HCT116 (cell line): ENCODE results near the gene C17orf67. TPM values are rescaled to one million over a fixed set of nuclear protein-coding genes. Genes with fewer than 3 reads are reported as not detected.

Source experiments
- ATAC-seq: fragments of 200-7000 bp; cut with Tn5 transposase; 2 replicates; pipeline ENCODE4 v1.9.1; 2020; ENCODE audit warnings: mild to moderate bottlenecking, moderate library complexity
- BruUV-seq: library from RNA; stranded (reverse); fragments of 400-500 nt; replicated peaks from 2 replicates; lab custom pipeline; 2021; lab: Mats Ljungman, UMichigan
- CTCF ChIA-PET: fragments of 300-600 bp; sonication (Branson Sonifier 250); formaldehyde crosslinking; loops from one replicate; lab custom pipeline; 2021; ENCODE audit warnings: antibody characterized with exemption; lab: Charles Lee
- POLR2A ChIA-PET: fragments of 300-600, 350-600 bp; sonication (Branson Sonifier 250); formaldehyde crosslinking; loops from one replicate; lab custom pipeline; 2021; ENCODE audit warnings: antibody characterized with exemption; lab: Charles Lee
- RAD21 ChIA-PET, 2 experiments: fragments of 300-600 bp; sonication (Branson Sonifier 250); formaldehyde crosslinking; loops; one replicate each; lab custom pipeline; 2023; ENCODE audit warnings: low total read pairs in 2 of 2; ENCODE audit not compliant: uncharacterized antibody in 2 of 2, unreplicated experiment in 2 of 2, low non-redundant PET in 1 of 2; lab: Charles Lee
- DNase-seq: peaks from one replicate; pipeline ENCODE4 v3.0.0-alpha.2; 2010; ENCODE audit warnings: low read depth, low spot score
- H2AFZ ChIP-seq: fragments of 200-600 bp; shearing (Covaris generic), sonication (generic); 2 replicates; pipeline ENCODE4 v1.6.1; 2017; ENCODE audit warnings: low read depth, mixed run types, mixed read lengths, antibody characterized with exemption, low read length; ENCODE audit not compliant: poor library complexity, severe bottlenecking
- H3K27ac ChIP-seq: 2 replicates; pipeline ENCODE4 v1.5.1; 2012; ENCODE audit warnings: low read depth, low read length
- H3K27me3 ChIP-seq: fragments of 200-600 bp; sonication (generic); 2 replicates; pipeline ENCODE4 v1.6.1; 2016; ENCODE audit warnings: mixed run types, low read length, mixed read lengths; ENCODE audit not compliant: insufficient read depth
- H3K36me3 ChIP-seq, 2 experiments: fragments of 200-500 bp in 1 of 2; fragments of 200-600 bp in 1 of 2; sonication (Bioruptor generic) in 1 of 2; sonication (generic) in 1 of 2; 2 replicates each; pipeline versions ENCODE4 v1.5.1 to v1.6.1; 2014 to 2016; ENCODE audit warnings: low read length in 2 of 2, inconsistent platforms in 1 of 2, mixed read lengths in 1 of 2, mixed run types in 1 of 2; ENCODE audit not compliant: insufficient read depth in 2 of 2, control insufficient read depth in 1 of 2
- H3K4me1 ChIP-seq, 2 experiments: fragments of 200-600 bp in 1 of 2; sonication (generic) in 1 of 2; 2 replicates each; pipeline versions ENCODE4 v1.5.1 to v1.6.1; 2012 to 2017; ENCODE audit warnings: low read length in 2 of 2, inconsistent platforms in 1 of 2, mild to moderate bottlenecking in 1 of 2, mixed read lengths in 1 of 2, mixed run types in 1 of 2, moderate library complexity in 1 of 2; ENCODE audit not compliant: insufficient read depth in 2 of 2, control insufficient read depth in 1 of 2
- H3K4me2 ChIP-seq: fragments of 200-600 bp; sonication (generic); 2 replicates; pipeline ENCODE4 v1.6.1; 2017; ENCODE audit warnings: mixed run types, low read length, mixed read lengths
- H3K4me3 ChIP-seq, 2 experiments: fragments of 200-600 bp in 1 of 2; sonication (generic) in 1 of 2; replicated peaks in 1 of 2; 2 replicates each; pipeline ENCODE4 v1.5.1; 2011 to 2016; ENCODE audit warnings: low read length in 2 of 2, control low read depth in 1 of 2, low read depth in 1 of 2, mild to moderate bottlenecking in 1 of 2, mixed read lengths in 1 of 2, mixed run types in 1 of 2
- H3K79me2 ChIP-seq: fragments of 200-600 bp; sonication (generic); 2 replicates; pipeline ENCODE4 v1.6.1; 2017; ENCODE audit warnings: mild to moderate bottlenecking, mixed run types, low read length, moderate library complexity, mixed read lengths; ENCODE audit not compliant: insufficient read depth
- H3K9ac ChIP-seq: fragments of 200-600 bp; sonication (generic); 2 replicates; pipeline ENCODE4 v1.6.1; 2016; ENCODE audit warnings: low read length, mixed read lengths
- H3K9me2 ChIP-seq: fragments of 200-600 bp; sonication (generic), shearing (Covaris generic); 2 replicates; pipeline ENCODE4 v1.6.1; 2017; ENCODE audit warnings: mixed run types, mild to moderate bottlenecking, moderate library complexity; ENCODE audit not compliant: insufficient read depth
- H3K9me3 ChIP-seq, 2 experiments: fragments of 200-500 bp in 1 of 2; fragments of 200-600 bp in 1 of 2; sonication (Bioruptor generic) in 1 of 2; sonication (generic) in 1 of 2; 2 replicates each; pipeline ENCODE4 v1.6.1; 2014 to 2017; ENCODE audit warnings: low read length in 2 of 2, mixed read lengths in 2 of 2, inconsistent platforms in 1 of 2, low read depth in 1 of 2, mild to moderate bottlenecking in 1 of 2, mixed run types in 1 of 2, moderate library complexity in 1 of 2; ENCODE audit not compliant: control insufficient read depth in 1 of 2, insufficient read depth in 1 of 2
- H4K20me1 ChIP-seq: fragments of 200-600 bp; sonication (generic), shearing (Covaris generic); 2 replicates; pipeline ENCODE4 v1.6.1; 2017; ENCODE audit warnings: mixed run types, mild to moderate bottlenecking, moderate library complexity; ENCODE audit not compliant: insufficient read depth
- CBX3 ChIP-seq: IDR thresholded peaks from 2 replicates; pipeline ENCODE4 v1.6.1; 2012; ENCODE audit warnings: low read depth
- CEBPB ChIP-seq: IDR thresholded peaks from 2 replicates; pipeline ENCODE4 v1.6.1; 2012; ENCODE audit warnings: low read depth
- EZH2phosphoT487 ChIP-seq: fragments of 200-600 bp; IDR thresholded peaks from 2 replicates; pipeline ENCODE4 v1.6.1; 2018; ENCODE audit warnings: antibody characterized with exemption, borderline replicate concordance
- FOSL1 ChIP-seq: IDR thresholded peaks from 2 replicates; pipeline ENCODE4 v1.6.1; 2012; ENCODE audit warnings: low read depth
- JUND ChIP-seq: IDR thresholded peaks from 2 replicates; pipeline ENCODE4 v1.6.1; 2012
- POLR2A ChIP-seq: IDR thresholded peaks from 2 replicates; pipeline ENCODE4 v1.7.0; 2011; ENCODE audit warnings: borderline replicate concordance; ENCODE audit not compliant: insufficient read depth, insufficient read length; ENCODE audit errors: extremely low read depth
- POLR2AphosphoS5 ChIP-seq: IDR thresholded peaks from 2 replicates; pipeline ENCODE4 v1.6.1; 2011; ENCODE audit warnings: mild to moderate bottlenecking, low read depth, low read length, moderate library complexity
- SP1 ChIP-seq: IDR thresholded peaks from 2 replicates; pipeline ENCODE4 v1.6.1; 2012; ENCODE audit warnings: low read depth
- TCF7L2 ChIP-seq: IDR thresholded peaks from 2 replicates; pipeline ENCODE4 v1.7.0; 2011; ENCODE audit warnings: borderline replicate concordance, inconsistent platforms; ENCODE audit not compliant: insufficient read depth, insufficient read length; ENCODE audit errors: extremely low read depth
- YY1 ChIP-seq: IDR thresholded peaks from 2 replicates; pipeline ENCODE4 v1.6.1; 2011; ENCODE audit warnings: low read length, low read depth, moderate library complexity, mild to moderate bottlenecking; ENCODE audit not compliant: insufficient replicate concordance; ENCODE audit errors: extremely low read depth
- ZFX ChIP-seq: fragments of 450-650 bp; IDR thresholded peaks from 2 replicates; pipeline ENCODE4 v1.6.1; 2017
- ZNF274 ChIP-seq: fragments of 200-500 bp; sonication (Bioruptor generic); IDR thresholded peaks from 2 replicates; pipeline ENCODE4 v1.6.1; 2014; ENCODE audit warnings: mild to moderate bottlenecking, low read depth, low read length, inconsistent platforms
- intact Hi-C: fragments of 100-400 bp; cut with micrococcal nuclease; formaldehyde crosslinking; loops from 2 replicates; pipeline ENCODE4 v1.10.0; 2022
- total RNA-seq: library from RNA; stranded (reverse); gene quantifications from one replicate; pipeline ENCODE4 v1.2.1, GENCODE V29; 2021; ENCODE audit not compliant: unreplicated experiment
- TF ChIP-seq, protein P1 (sequence below): IDR thresholded peaks from 2 replicates; pipeline ENCODE4 v1.6.1; 2011; ENCODE audit warnings: mild to moderate bottlenecking, low read length, moderate library complexity; ENCODE audit not compliant: insufficient replicate concordance; ENCODE audit errors: extremely low read depth
- TF ChIP-seq, protein P2 (sequence below): IDR thresholded peaks from 2 replicates; pipeline ENCODE4 v1.6.1; 2012
- TF ChIP-seq, protein P3 (sequence below): IDR thresholded peaks from 2 replicates; pipeline ENCODE4 v1.6.1; 2012
- TF ChIP-seq, protein P4 (sequence below), 3 experiments: fragments of 200-600 bp in 1 of 3; sonication (generic) in 1 of 3; IDR thresholded peaks in 2 of 3; conservative IDR thresholded peaks in 1 of 3; 2 replicates each; pipeline ENCODE4 v1.5.1; 2012 to 2017; ENCODE audit warnings: low read depth in 2 of 3, low read length in 2 of 3, antibody characterized with exemption in 1 of 3, borderline replicate concordance in 1 of 3, control low read depth in 1 of 3, mild to moderate bottlenecking in 1 of 3, mixed read lengths in 1 of 3, mixed run types in 1 of 3, moderate library complexity in 1 of 3; ENCODE audit not compliant: insufficient read depth in 1 of 3

Gene C17orf67
- total RNA-seq, 1 experiment from 2014 or later, result 0.84 TPM

DNA sequence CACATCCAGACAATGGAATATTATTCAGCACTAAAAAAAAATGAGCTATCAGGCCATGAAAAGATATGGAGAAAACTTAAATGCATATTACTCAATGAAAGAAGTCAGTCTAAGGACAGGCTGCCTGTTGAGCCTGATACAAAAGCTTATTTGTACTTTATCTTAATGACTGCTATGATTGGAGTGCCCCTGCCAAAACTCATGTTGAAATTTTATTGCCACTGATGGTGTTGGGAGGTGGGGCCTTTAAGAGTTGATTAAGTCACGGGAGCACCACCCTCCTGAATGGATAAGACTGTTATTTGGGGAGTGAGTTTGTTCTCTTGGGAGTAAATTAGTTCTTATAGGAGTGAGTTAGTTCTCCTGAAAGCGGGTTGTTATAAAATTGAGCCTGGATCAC is 9.9 kb downstream of the C17orf67 start:
- intact Hi-C loops, result no loop called here
- H3K4me2 ChIP-seq, result no peak overlapping the region
- no peak overlapping the region for H2AFZ ChIP-seq
- DNase-seq, result no peak
- POLR2A ChIA-PET, result interaction anchor here (0.8 kb wide), 1 partner anchor 90 kb away, joined by 3 read pairs; the partner anchor contains the start of gene TRIM25
- H3K4me1 ChIP-seq, result peaks cover 3 to 9% of the 10 kb centered on the region in 2 experiments
- H3K9ac ChIP-seq, result no peak overlapping the region
- H3K27ac ChIP-seq, result no peak overlapping the region
- RAD21 ChIA-PET, result no interaction called here
- H3K9me3 ChIP-seq, result no peaks in the 10 kb centered on the region
- CTCF ChIA-PET, result no interaction called here
- no peaks in the 10 kb centered on the region for H3K36me3 ChIP-seq
- ATAC-seq, result no peak
- H3K27me3 ChIP-seq, result no peaks in the 10 kb centered on the region
- TF ChIP-seq, protein P1, sequence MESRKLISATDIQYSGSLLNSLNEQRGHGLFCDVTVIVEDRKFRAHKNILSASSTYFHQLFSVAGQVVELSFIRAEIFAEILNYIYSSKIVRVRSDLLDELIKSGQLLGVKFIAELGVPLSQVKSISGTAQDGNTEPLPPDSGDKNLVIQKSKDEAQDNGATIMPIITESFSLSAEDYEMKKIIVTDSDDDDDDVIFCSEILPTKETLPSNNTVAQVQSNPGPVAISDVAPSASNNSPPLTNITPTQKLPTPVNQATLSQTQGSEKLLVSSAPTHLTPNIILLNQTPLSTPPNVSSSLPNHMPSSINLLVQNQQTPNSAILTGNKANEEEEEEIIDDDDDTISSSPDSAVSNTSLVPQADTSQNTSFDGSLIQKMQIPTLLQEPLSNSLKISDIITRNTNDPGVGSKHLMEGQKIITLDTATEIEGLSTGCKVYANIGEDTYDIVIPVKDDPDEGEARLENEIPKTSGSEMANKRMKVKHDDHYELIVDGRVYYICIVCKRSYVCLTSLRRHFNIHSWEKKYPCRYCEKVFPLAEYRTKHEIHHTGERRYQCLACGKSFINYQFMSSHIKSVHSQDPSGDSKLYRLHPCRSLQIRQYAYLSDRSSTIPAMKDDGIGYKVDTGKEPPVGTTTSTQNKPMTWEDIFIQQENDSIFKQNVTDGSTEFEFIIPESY, result no peak
- TF ChIP-seq EZH2phosphoT487 (no peak), JUND (no peak), CBX3 (no peak), YY1 (no peak), FOSL1 (no peak), TCF7L2 (no peak), SP1 (no peak), POLR2A (no peak), ZFX (no peak), POLR2AphosphoS5 (no peak), ZNF274 (no peak), CEBPB (no peak)
- TF ChIP-seq, protein P2, sequence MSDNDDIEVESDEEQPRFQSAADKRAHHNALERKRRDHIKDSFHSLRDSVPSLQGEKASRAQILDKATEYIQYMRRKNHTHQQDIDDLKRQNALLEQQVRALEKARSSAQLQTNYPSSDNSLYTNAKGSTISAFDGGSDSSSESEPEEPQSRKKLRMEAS, result no peak
- TF ChIP-seq, protein P3, sequence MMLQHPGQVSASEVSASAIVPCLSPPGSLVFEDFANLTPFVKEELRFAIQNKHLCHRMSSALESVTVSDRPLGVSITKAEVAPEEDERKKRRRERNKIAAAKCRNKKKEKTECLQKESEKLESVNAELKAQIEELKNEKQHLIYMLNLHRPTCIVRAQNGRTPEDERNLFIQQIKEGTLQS, result no peak
- TF ChIP-seq, protein P4, sequence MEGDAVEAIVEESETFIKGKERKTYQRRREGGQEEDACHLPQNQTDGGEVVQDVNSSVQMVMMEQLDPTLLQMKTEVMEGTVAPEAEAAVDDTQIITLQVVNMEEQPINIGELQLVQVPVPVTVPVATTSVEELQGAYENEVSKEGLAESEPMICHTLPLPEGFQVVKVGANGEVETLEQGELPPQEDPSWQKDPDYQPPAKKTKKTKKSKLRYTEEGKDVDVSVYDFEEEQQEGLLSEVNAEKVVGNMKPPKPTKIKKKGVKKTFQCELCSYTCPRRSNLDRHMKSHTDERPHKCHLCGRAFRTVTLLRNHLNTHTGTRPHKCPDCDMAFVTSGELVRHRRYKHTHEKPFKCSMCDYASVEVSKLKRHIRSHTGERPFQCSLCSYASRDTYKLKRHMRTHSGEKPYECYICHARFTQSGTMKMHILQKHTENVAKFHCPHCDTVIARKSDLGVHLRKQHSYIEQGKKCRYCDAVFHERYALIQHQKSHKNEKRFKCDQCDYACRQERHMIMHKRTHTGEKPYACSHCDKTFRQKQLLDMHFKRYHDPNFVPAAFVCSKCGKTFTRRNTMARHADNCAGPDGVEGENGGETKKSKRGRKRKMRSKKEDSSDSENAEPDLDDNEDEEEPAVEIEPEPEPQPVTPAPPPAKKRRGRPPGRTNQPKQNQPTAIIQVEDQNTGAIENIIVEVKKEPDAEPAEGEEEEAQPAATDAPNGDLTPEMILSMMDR (IDR thresholded peaks at IDR 0.05 in 2 of 3, conservative IDR thresholded peaks at IDR 0.05 in 1 of 3; ENCODE audit: borderline replicate concordance in 1 of 3, insufficient read depth in 1 of 3, low read depth in 2 of 3, low read length in 2 of 3), result no peak
- TF ChIP-seq, all 23 proteins: peak for 0
- no peaks in the 10 kb centered on the region for H3K9me2 ChIP-seq
- no peaks in the 10 kb centered on the region for H3K79me2 ChIP-seq
- H3K4me3 ChIP-seq, result no peak overlapping the region
- no peaks in the 10 kb centered on the region for H4K20me1 ChIP-seq
- no TSS peak for BruUV-seq
